Ectodermal cell (in vitro differentiated cells): ENCODE data around the gene ADISSP.
A peak's percentile ranks its signal among the peaks of the same experiment; 100 is the strongest.

Source experiments
- H3K27ac ChIP-seq: 2 replicates; pipeline ENCODE4 v1.7.0; 2013; ENCODE audit warnings: mild to moderate bottlenecking, low read depth, low read length; ENCODE audit not compliant: insufficient read depth, poor library complexity, severe bottlenecking
- H3K27me3 ChIP-seq: 2 replicates; pipeline ENCODE4 v1.7.0; 2013; ENCODE audit warnings: mild to moderate bottlenecking, low read length; ENCODE audit not compliant: insufficient read depth, control insufficient read depth, poor library complexity, severe bottlenecking
- H3K36me3 ChIP-seq: one replicate; pipeline ENCODE4 v1.7.0; 2013; ENCODE audit warnings: low read length; ENCODE audit not compliant: control insufficient read depth, insufficient read depth
- H3K4me1 ChIP-seq: one replicate; pipeline ENCODE4 v1.7.0; 2013; ENCODE audit warnings: low read length; ENCODE audit not compliant: control insufficient read depth, insufficient read depth
- H3K4me3 ChIP-seq: 2 replicates; pipeline ENCODE4 v1.7.0; 2013; ENCODE audit warnings: low read depth, low read length, control low read depth; ENCODE audit not compliant: insufficient read depth
- H3K9me3 ChIP-seq: 2 replicates; pipeline ENCODE4 v1.7.0; 2013; ENCODE audit warnings: mild to moderate bottlenecking, low read length, moderate library complexity; ENCODE audit not compliant: control insufficient read depth
- WGBS, 2 experiments: methylation state at CpG; one replicate each; pipeline ENCODE4 v1.1.7; 2013; ENCODE audit warnings: missing lambda C conversion rate in 2 of 2; 5-methylcytosine and 5-hydroxymethylcytosine counted together

The ADISSP gene

GRCh38 chr20:3747471-3747870 lies 20.1 kb downstream of the ADISSP start:
- Histone ChIP-seq H3K4me3 (no peak overlapping the region), H3K36me3 (no peaks in the 10 kb centered on the region), H3K9me3 (no peaks in the 10 kb centered on the region), H3K27ac (no peak overlapping the region), H3K27me3 (peaks cover 71% of the 10 kb centered on the region), H3K4me1 (peaks cover 11% of the 10 kb centered on the region)
- 80 to 93% methylated on average over 2 of the region's 2 CpGs for WGBS, 2 experiments

- Histone ChIP-seq H3K4me3 (no peak overlapping the region), H3K27me3 (peaks cover 54% of the 10 kb centered on the region)
- WGBS, 2 experiments: 85 to 87% methylated on average over 11 of the region's 11 CpGs
These were observed 21.8 kb downstream of the ADISSP start for GRCh38 chr20:3745686-3746173.

GRCh38 chr20:3744806-3745685 lies 22.5 kb downstream of the ADISSP start:
- Histone ChIP-seq H3K4me1 (peaks cover 4% of the 10 kb centered on the region), H3K27me3 (peaks cover 47% of the 10 kb centered on the region), H3K4me3 (peak overlapping the region; percentile 29), H3K27ac (no peak overlapping the region), H3K9me3 (no peaks in the 10 kb centered on the region), H3K36me3 (no peaks in the 10 kb centered on the region)
- 29 to 32% methylated on average over 45 of the region's 45 CpGs for WGBS, 2 experiments

More at GRCh38 chr20:3745686-3746173, 21.8 kb downstream of the ADISSP start:
- Histone ChIP-seq H3K36me3 (no peaks in the 10 kb centered on the region), H3K27ac (no peak overlapping the region), H3K9me3 (no peaks in the 10 kb centered on the region), H3K4me1 (peaks cover 6% of the 10 kb centered on the region)

- Histone ChIP-seq H3K27ac (no peak overlapping the region), H3K27me3 (peaks cover 37% of the 10 kb centered on the region)
- WGBS, 2 experiments: 90 to 95% methylated on average over 1 of the region's 1 CpG
These were observed 23.5 kb downstream of the ADISSP start for GRCh38 chr20:3744037-3744436.

GRCh38 chr20:3743251-3743650 lies 24.3 kb downstream of the ADISSP start:
- Histone ChIP-seq H3K4me3 (no peak overlapping the region), H3K9me3 (no peaks in the 10 kb centered on the region), H3K4me1 (no peaks in the 10 kb centered on the region), H3K36me3 (no peaks in the 10 kb centered on the region), H3K27ac (no peak overlapping the region), H3K27me3 (peaks cover 29% of the 10 kb centered on the region)
- 91 to 100% methylated on average over 1 to 2 of the region's 2 CpGs for WGBS, 2 experiments

More at GRCh38 chr20:3744037-3744436, 23.5 kb downstream of the ADISSP start:
- no peak overlapping the region for H3K4me3 ChIP-seq
- H3K36me3 ChIP-seq: no peaks in the 10 kb centered on the region
- H3K4me1 ChIP-seq: no peaks in the 10 kb centered on the region
- no peaks in the 10 kb centered on the region for H3K9me3 ChIP-seq

GRCh38 chr20:3741836-3742458 lies 25.6 kb downstream of the ADISSP start:
- no peak overlapping the region for H3K4me3 ChIP-seq
- H3K27me3 ChIP-seq: peaks cover 19% of the 10 kb centered on the region
- WGBS, 2 experiments: 76% methylated on average over 7 of the region's 7 CpGs
- H3K9me3 ChIP-seq: no peaks in the 10 kb centered on the region
- no peaks in the 10 kb centered on the region for H3K36me3 ChIP-seq
- H3K27ac ChIP-seq: no peak overlapping the region
- H3K4me1 ChIP-seq: no peaks in the 10 kb centered on the region

GRCh38 chr20:3740615-3741301 lies 26.8 kb downstream of the ADISSP start:
- Histone ChIP-seq H3K27me3 (peaks cover 17% of the 10 kb centered on the region), H3K9me3 (no peaks in the 10 kb centered on the region), H3K36me3 (no peaks in the 10 kb centered on the region), H3K4me1 (no peaks in the 10 kb centered on the region), H3K4me3 (no peak overlapping the region), H3K27ac (no peak overlapping the region)
- WGBS, 2 experiments: 94% methylated on average over 15 of the region's 15 CpGs

GRCh38 chr20:3739926-3740451 lies 27.6 kb downstream of the ADISSP start:
- Histone ChIP-seq H3K9me3 (no peaks in the 10 kb centered on the region), H3K4me3 (no peak overlapping the region), H3K27me3 (peaks cover 12% of the 10 kb centered on the region), H3K4me1 (no peaks in the 10 kb centered on the region), H3K36me3 (no peaks in the 10 kb centered on the region), H3K27ac (no peak overlapping the region)
- 86 to 89% methylated on average over 7 of the region's 7 CpGs for WGBS, 2 experiments

GRCh38 chr20:3739054-3739925 lies 28.3 kb downstream of the ADISSP start:
- no peaks in the 10 kb centered on the region for H3K4me1 ChIP-seq
- peaks cover 5% of the 10 kb centered on the region for H3K27me3 ChIP-seq
- no peak overlapping the region for H3K4me3 ChIP-seq
- WGBS, 2 experiments: 78 to 79% methylated on average over 19 of the region's 19 CpGs
- no peaks in the 10 kb centered on the region for H3K9me3 ChIP-seq
- H3K27ac ChIP-seq: no peak overlapping the region
- H3K36me3 ChIP-seq: no peaks in the 10 kb centered on the region
